ENCODE measurements around the gene KRT86.
"Not testable (repeated sequence)": the region's sequence is repeated elsewhere in the genome, so short reads cannot be mapped to it uniquely, and the experiment has no call there.

The KRT86 gene

GRCh38 chr12:52245259-52245961 lies 29.0 kb upstream of the KRT86 start:
- Mint-ChIP-seq H3K9me3 (no peaks in the 10 kb centered on the region), H3K27me3 (peaks cover 26% of the 10 kb centered on the region), H3K4me3 (no peak overlapping the region), H3K27ac (peak overlapping the region; percentile 73), H3K4me1 (ENCODE audit: low read depth) (peaks cover 46% of the 10 kb centered on the region), H3K36me3 (ENCODE audit: low read depth) (no peaks in the 10 kb centered on the region)

GRCh38 chr12:52245962-52246569 lies 28.4 kb upstream of the KRT86 start:
- Mint-ChIP-seq H3K36me3 (ENCODE audit: low read depth) (no peaks in the 10 kb centered on the region), H3K4me3 (no peak overlapping the region), H3K27ac (peak overlapping the region; percentile 73), H3K27me3 (peaks cover 29% of the 10 kb centered on the region), H3K9me3 (no peaks in the 10 kb centered on the region), H3K4me1 (ENCODE audit: low read depth) (peaks cover 46% of the 10 kb centered on the region)

- no peaks in the 10 kb centered on the region for H3K9me3 Mint-ChIP-seq
- no peaks in the 10 kb centered on the region for H3K36me3 Mint-ChIP-seq (ENCODE audit: low read depth)
- H3K27me3 Mint-ChIP-seq, result peaks cover 36% of the 10 kb centered on the region
- peak overlapping the region; percentile 45 for H3K27ac Mint-ChIP-seq
- peaks cover 51% of the 10 kb centered on the region for H3K4me1 Mint-ChIP-seq (ENCODE audit: low read depth)
- H3K4me3 Mint-ChIP-seq, result no peak overlapping the region
These were observed 27.5 kb upstream of the KRT86 start for GRCh38 chr12:52246720-52247621.

- H3K27ac Mint-ChIP-seq, result no peak overlapping the region
- H3K4me1 Mint-ChIP-seq (ENCODE audit: low read depth), result peaks cover 47% of the 10 kb centered on the region
- no peaks in the 10 kb centered on the region for H3K9me3 Mint-ChIP-seq
- H3K27me3 Mint-ChIP-seq, result peaks cover 29% of the 10 kb centered on the region
- no peaks in the 10 kb centered on the region for H3K36me3 Mint-ChIP-seq (ENCODE audit: low read depth)
- H3K4me3 Mint-ChIP-seq, result no peak overlapping the region
These were observed 26.6 kb upstream of the KRT86 start for GRCh38 chr12:52247622-52248540.

GRCh38 chr12:52248541-52249461 lies 25.6 kb upstream of the KRT86 start:
- Mint-ChIP-seq H3K27me3 (peaks cover 32% of the 10 kb centered on the region), H3K36me3 (ENCODE audit: low read depth) (no peaks in the 10 kb centered on the region), H3K4me3 (no peak overlapping the region), H3K27ac (no peak overlapping the region), H3K4me1 (ENCODE audit: low read depth) (peaks cover 38% of the 10 kb centered on the region), H3K9me3 (no peaks in the 10 kb centered on the region)

GRCh38 chr12:52249511-52250047 lies 24.9 kb upstream of the KRT86 start:
- peaks cover 30% of the 10 kb centered on the region for H3K4me1 Mint-ChIP-seq (ENCODE audit: low read depth)
- no peaks in the 10 kb centered on the region for H3K36me3 Mint-ChIP-seq (ENCODE audit: low read depth)
- H3K27ac Mint-ChIP-seq, result no peak overlapping the region
- no peak overlapping the region for H3K4me3 Mint-ChIP-seq
- peaks cover 32% of the 10 kb centered on the region for H3K27me3 Mint-ChIP-seq
- H3K9me3 Mint-ChIP-seq, result no peaks in the 10 kb centered on the region

GRCh38 chr12:52250048-52250990 lies 24.1 kb upstream of the KRT86 start:
- Mint-ChIP-seq H3K4me1 (ENCODE audit: low read depth) (peaks cover 24% of the 10 kb centered on the region), H3K27me3 (peaks cover 36% of the 10 kb centered on the region), H3K36me3 (ENCODE audit: low read depth) (no peaks in the 10 kb centered on the region), H3K9me3 (no peaks in the 10 kb centered on the region), H3K27ac (no peak overlapping the region), H3K4me3 (no peak overlapping the region)

GRCh38 chr12:52251367-52252051 lies 22.9 kb upstream of the KRT86 start:
- Mint-ChIP-seq H3K27me3 (peaks cover 48% of the 10 kb centered on the region), H3K27ac (no peak overlapping the region), H3K9me3 (no peaks in the 10 kb centered on the region), H3K4me3 (no peak overlapping the region), H3K36me3 (ENCODE audit: low read depth) (no peaks in the 10 kb centered on the region), H3K4me1 (ENCODE audit: low read depth) (peaks cover 14% of the 10 kb centered on the region)

GRCh38 chr12:52252175-52252615 lies 22.2 kb upstream of the KRT86 start:
- H3K27ac Mint-ChIP-seq, result not testable (repeated sequence)

GRCh38 chr12:52252728-52253343 lies 21.6 kb upstream of the KRT86 start:
- peaks cover 58% of the 10 kb centered on the region for H3K27me3 Mint-ChIP-seq
- no peak overlapping the region for H3K27ac Mint-ChIP-seq
- peaks cover 12% of the 10 kb centered on the region for H3K4me1 Mint-ChIP-seq (ENCODE audit: low read depth)
- H3K4me3 Mint-ChIP-seq, result no peak overlapping the region
- no peaks in the 10 kb centered on the region for H3K36me3 Mint-ChIP-seq (ENCODE audit: low read depth)
- no peaks in the 10 kb centered on the region for H3K9me3 Mint-ChIP-seq

More at GRCh38 chr12:52252175-52252615, 22.2 kb upstream of the KRT86 start:
- H3K9me3 Mint-ChIP-seq; H3K4me3 Mint-ChIP-seq; H3K36me3 Mint-ChIP-seq (ENCODE audit: low read depth): not testable (repeated sequence)
- H3K27me3 Mint-ChIP-seq, result peaks cover 55% of the 10 kb centered on the region
- H3K4me1 Mint-ChIP-seq (ENCODE audit: low read depth), result peaks cover 12% of the 10 kb centered on the region

GRCh38 chr12:52253391-52254179 lies 20.9 kb upstream of the KRT86 start:
- no peaks in the 10 kb centered on the region for H3K9me3 Mint-ChIP-seq
- peaks cover 60% of the 10 kb centered on the region for H3K27me3 Mint-ChIP-seq
- no peaks in the 10 kb centered on the region for H3K36me3 Mint-ChIP-seq (ENCODE audit: low read depth)
- peaks cover 12% of the 10 kb centered on the region for H3K4me1 Mint-ChIP-seq (ENCODE audit: low read depth)
- H3K4me3 Mint-ChIP-seq, result no peak overlapping the region
- no peak overlapping the region for H3K27ac Mint-ChIP-seq
